ENCODE results near the gene ZNF446. TPM values are rescaled to one million over a fixed set of nuclear protein-coding genes. Genes with fewer than 3 reads are reported as not detected.

Gene ZNF446
- total and polyA plus RNA-seq, 10 of the 15 experiments (the other 5 are each of a cell fraction or from before 2014, with no cell fraction given) = 0.14 to 6.9 (median 4.1) TPM

GRCh38 chr19:58499021-58499927 lies 23.1 kb downstream of the ZNF446 start (continued):
- TF ChIP-seq REST (IDR thresholded peaks at IDR 0.05; ENCODE audit: low read depth, low read length) (peak; percentile 56), SIX5 (IDR thresholded peaks at IDR 0.05; ENCODE audit: low read depth, low read length, severe bottlenecking) (peak; percentile 71), POU2F2 (IDR thresholded peaks at IDR 0.05; ENCODE audit: borderline replicate concordance, low read depth, low read length) (peak; percentile 82; the same call in 2 of the 3 replicates), TBL1XR1 (IDR thresholded peaks at IDR 0.05; ENCODE audit: low read depth, low read length) (peak; percentile 45; the same call in 1 of the 2 replicates), SREBF2 (IDR thresholded peaks at IDR 0.05; ENCODE audit: low read length) (peak; percentile 37; the same call in 1 of the 2 replicates), SMC3 (IDR thresholded peaks at IDR 0.05; ENCODE audit: borderline replicate concordance, low read length) (no peak), LARP7 (IDR thresholded peaks at IDR 0.05) (peak; percentile 95), TARDBP (IDR thresholded peaks at IDR 0.05; ENCODE audit: borderline replicate concordance) (peak; percentile 83; the same call in 1 of the 2 replicates), MEF2B (IDR thresholded peaks at IDR 0.05; ENCODE audit: partially characterized antibody, poor library complexity, severe bottlenecking) (peak; percentile 56), CBX3 (IDR thresholded peaks at IDR 0.05; ENCODE audit: borderline replicate concordance, low read depth) (no peak), RELA (IDR thresholded peaks at IDR 0.05; ENCODE audit: borderline replicate concordance, partially characterized antibody) (peak; percentile 90), IRF3 (IDR thresholded peaks at IDR 0.05) (peak; percentile 56; the same call in 1 of the 2 replicates), SRF (IDR thresholded peaks at IDR 0.05; ENCODE audit: low read depth in 2 of 2, low read length in 2 of 2) (peak; percentile 60 to 84; a peak in 3 of 4 replicates), ASH2L (IDR thresholded peaks at IDR 0.05; ENCODE audit: borderline replicate concordance, low read depth) (no peak), IRF4 (IDR thresholded peaks at IDR 0.05; ENCODE audit: low read depth, low read length) (peak; percentile 59; the same call in 1 of the 2 replicates), FOXM1 (IDR thresholded peaks at IDR 0.05; ENCODE audit: low read depth, low read length) (no peak)
- TF ChIP-seq, protein P1, sequence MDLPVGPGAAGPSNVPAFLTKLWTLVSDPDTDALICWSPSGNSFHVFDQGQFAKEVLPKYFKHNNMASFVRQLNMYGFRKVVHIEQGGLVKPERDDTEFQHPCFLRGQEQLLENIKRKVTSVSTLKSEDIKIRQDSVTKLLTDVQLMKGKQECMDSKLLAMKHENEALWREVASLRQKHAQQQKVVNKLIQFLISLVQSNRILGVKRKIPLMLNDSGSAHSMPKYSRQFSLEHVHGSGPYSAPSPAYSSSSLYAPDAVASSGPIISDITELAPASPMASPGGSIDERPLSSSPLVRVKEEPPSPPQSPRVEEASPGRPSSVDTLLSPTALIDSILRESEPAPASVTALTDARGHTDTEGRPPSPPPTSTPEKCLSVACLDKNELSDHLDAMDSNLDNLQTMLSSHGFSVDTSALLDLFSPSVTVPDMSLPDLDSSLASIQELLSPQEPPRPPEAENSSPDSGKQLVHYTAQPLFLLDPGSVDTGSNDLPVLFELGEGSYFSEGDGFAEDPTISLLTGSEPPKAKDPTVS (IDR thresholded peaks at IDR 0.05; ENCODE audit: low read depth, low read length) = peak; percentile 39; the same call in 1 of the 2 replicates
- TF ChIP-seq, protein P2, sequence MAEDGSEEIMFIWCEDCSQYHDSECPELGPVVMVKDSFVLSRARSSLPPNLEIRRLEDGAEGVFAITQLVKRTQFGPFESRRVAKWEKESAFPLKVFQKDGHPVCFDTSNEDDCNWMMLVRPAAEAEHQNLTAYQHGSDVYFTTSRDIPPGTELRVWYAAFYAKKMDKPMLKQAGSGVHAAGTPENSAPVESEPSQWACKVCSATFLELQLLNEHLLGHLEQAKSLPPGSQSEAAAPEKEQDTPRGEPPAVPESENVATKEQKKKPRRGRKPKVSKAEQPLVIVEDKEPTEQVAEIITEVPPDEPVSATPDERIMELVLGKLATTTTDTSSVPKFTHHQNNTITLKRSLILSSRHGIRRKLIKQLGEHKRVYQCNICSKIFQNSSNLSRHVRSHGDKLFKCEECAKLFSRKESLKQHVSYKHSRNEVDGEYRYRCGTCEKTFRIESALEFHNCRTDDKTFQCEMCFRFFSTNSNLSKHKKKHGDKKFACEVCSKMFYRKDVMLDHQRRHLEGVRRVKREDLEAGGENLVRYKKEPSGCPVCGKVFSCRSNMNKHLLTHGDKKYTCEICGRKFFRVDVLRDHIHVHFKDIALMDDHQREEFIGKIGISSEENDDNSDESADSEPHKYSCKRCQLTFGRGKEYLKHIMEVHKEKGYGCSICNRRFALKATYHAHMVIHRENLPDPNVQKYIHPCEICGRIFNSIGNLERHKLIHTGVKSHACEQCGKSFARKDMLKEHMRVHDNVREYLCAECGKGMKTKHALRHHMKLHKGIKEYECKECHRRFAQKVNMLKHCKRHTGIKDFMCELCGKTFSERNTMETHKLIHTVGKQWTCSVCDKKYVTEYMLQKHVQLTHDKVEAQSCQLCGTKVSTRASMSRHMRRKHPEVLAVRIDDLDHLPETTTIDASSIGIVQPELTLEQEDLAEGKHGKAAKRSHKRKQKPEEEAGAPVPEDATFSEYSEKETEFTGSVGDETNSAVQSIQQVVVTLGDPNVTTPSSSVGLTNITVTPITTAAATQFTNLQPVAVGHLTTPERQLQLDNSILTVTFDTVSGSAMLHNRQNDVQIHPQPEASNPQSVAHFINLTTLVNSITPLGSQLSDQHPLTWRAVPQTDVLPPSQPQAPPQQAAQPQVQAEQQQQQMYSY (CRISPR knock-in tag; IDR thresholded peaks at IDR 0.05) = no peak
